A673 (cell line): ENCODE measurements around the gene BRCA2. TPM values are rescaled to one million over a fixed set of nuclear protein-coding genes. Genes with fewer than 3 reads are reported as not detected.

Experiments
- BruUV-seq: library from RNA; stranded (reverse); fragments of 400-500 nt; replicated peaks from 2 replicates; lab custom pipeline; 2021; lab: Mats Ljungman, UMichigan
- CTCF ChIA-PET: fragments of 300-600 bp; sonication (Branson Sonifier 250); formaldehyde crosslinking; loops from one replicate; lab custom pipeline; 2022; ENCODE audit warnings: antibody characterized with exemption; lab: Charles Lee
- POLR2A ChIA-PET: fragments of 300-600 bp; sonication (Branson Sonifier 250); formaldehyde crosslinking; loops from one replicate; lab custom pipeline; 2022; ENCODE audit warnings: antibody characterized with exemption; ENCODE audit not compliant: low non-redundant PET; lab: Charles Lee
- DNase-seq: peaks from one replicate; pipeline ENCODE4 v3.0.0-alpha.2; 2015; ENCODE audit warnings: low spot score
- H3K27ac ChIP-seq: fragments of 200-600 bp; sonication (generic); 2 replicates; pipeline ENCODE4 v1.5.1; 2016; ENCODE audit warnings: mixed run types, low read depth, mild to moderate bottlenecking, mixed read lengths, antibody characterized with exemption, low read length; ENCODE audit not compliant: poor library complexity, severe bottlenecking
- H3K27me3 ChIP-seq: fragments of 200-600 bp; sonication (generic); replicated peaks from 2 replicates; pipeline ENCODE4 v1.6.1; 2017; ENCODE audit warnings: mixed run types, low read depth, mild to moderate bottlenecking, mixed read lengths, antibody characterized with exemption, low read length; ENCODE audit not compliant: insufficient read depth, poor library complexity
- H3K36me3 ChIP-seq: fragments of 200-600 bp; sonication (generic); 2 replicates; pipeline ENCODE4 v1.6.1; 2016; ENCODE audit warnings: mixed run types, mild to moderate bottlenecking, mixed read lengths, antibody characterized with exemption, low read length; ENCODE audit not compliant: insufficient read depth, poor library complexity, severe bottlenecking
- H3K4me1 ChIP-seq: fragments of 200-600 bp; sonication (generic); 2 replicates; pipeline ENCODE4 v1.6.1; 2017; ENCODE audit warnings: mixed run types, mild to moderate bottlenecking, mixed read lengths, antibody characterized with exemption, low read length; ENCODE audit not compliant: insufficient read depth, poor library complexity, severe bottlenecking
- H3K4me3 ChIP-seq: fragments of 200-600 bp; sonication (generic); 2 replicates; pipeline ENCODE4 v1.5.1; 2016; ENCODE audit warnings: low read depth, mixed run types, mild to moderate bottlenecking, mixed read lengths, low read length; ENCODE audit not compliant: poor library complexity, severe bottlenecking
- H3K9me3 ChIP-seq: fragments of 200-600 bp; sonication (generic); 2 replicates; pipeline ENCODE4 v1.6.1; 2016; ENCODE audit warnings: mixed run types, low read depth, mild to moderate bottlenecking, mixed read lengths, antibody characterized with exemption, low read length; ENCODE audit not compliant: poor library complexity, severe bottlenecking
- EZH2 ChIP-seq: fragments of 200-600 bp; sonication (generic); IDR thresholded peaks from 2 replicates; pipeline ENCODE4 v1.6.1; 2017; ENCODE audit warnings: borderline replicate concordance, low read depth, mild to moderate bottlenecking, mixed read lengths, antibody characterized with exemption, low read length; ENCODE audit not compliant: poor library complexity, severe bottlenecking
- intact Hi-C: fragments of 100-400 bp; cut with micrococcal nuclease; formaldehyde crosslinking; loops from one replicate; pipeline ENCODE4 v1.10.0; 2022; ENCODE audit not compliant: unreplicated experiment
- total RNA-seq: library from RNA; stranded (reverse); gene quantifications from 2 replicates; pipeline ENCODE4 v1.2.3, GENCODE V29; 2021
- TF ChIP-seq, protein P1 (sequence below): fragments of 300-800, 200-600 bp; sonication (generic); conservative IDR thresholded peaks from 2 replicates; pipeline ENCODE4 v1.5.1; 2017; ENCODE audit warnings: low read depth, mild to moderate bottlenecking, antibody characterized with exemption, low read length, moderate library complexity, mixed read lengths

The BRCA2 gene
- total RNA-seq, 1 experiment from 2014 or later, result 35.9 TPM

DNA sequence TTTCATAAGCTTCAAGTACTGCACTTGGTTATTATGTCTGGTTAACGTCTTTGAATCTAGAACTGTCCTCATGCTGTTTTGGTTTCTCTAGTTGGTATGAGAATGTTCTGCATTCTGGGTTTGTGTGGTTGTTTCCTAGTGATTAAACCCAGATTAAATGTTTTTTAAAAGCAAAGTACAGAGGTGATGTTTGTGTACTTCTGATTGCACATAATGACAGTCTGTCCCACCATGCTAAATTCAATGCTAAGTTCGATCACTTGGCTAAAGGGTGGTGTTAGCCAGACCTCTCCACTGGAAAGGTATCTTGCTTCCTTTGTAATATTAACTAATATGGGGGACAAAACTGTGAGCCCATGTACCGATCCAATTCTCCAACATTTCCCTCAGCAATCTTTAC lies 98.0 kb downstream of the BRCA2 start:
- Histone ChIP-seq H3K27ac (no peak overlapping the region), H3K36me3 (no peaks in the 10 kb centered on the region), H3K9me3 (no peaks in the 10 kb centered on the region), H3K4me3 (no peak overlapping the region), H3K4me1 (no peaks in the 10 kb centered on the region), H3K27me3 (no peaks in the 10 kb centered on the region)
- no peak for TF ChIP-seq EZH2
- TF ChIP-seq, protein P1, sequence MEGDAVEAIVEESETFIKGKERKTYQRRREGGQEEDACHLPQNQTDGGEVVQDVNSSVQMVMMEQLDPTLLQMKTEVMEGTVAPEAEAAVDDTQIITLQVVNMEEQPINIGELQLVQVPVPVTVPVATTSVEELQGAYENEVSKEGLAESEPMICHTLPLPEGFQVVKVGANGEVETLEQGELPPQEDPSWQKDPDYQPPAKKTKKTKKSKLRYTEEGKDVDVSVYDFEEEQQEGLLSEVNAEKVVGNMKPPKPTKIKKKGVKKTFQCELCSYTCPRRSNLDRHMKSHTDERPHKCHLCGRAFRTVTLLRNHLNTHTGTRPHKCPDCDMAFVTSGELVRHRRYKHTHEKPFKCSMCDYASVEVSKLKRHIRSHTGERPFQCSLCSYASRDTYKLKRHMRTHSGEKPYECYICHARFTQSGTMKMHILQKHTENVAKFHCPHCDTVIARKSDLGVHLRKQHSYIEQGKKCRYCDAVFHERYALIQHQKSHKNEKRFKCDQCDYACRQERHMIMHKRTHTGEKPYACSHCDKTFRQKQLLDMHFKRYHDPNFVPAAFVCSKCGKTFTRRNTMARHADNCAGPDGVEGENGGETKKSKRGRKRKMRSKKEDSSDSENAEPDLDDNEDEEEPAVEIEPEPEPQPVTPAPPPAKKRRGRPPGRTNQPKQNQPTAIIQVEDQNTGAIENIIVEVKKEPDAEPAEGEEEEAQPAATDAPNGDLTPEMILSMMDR, result no peak
- ChIA-PET CTCF (no interaction called here), POLR2A (no interaction called here)
- no TSS peak for BruUV-seq
- DNase-seq, result no peak
- intact Hi-C loops, result no loop called here

DNA sequence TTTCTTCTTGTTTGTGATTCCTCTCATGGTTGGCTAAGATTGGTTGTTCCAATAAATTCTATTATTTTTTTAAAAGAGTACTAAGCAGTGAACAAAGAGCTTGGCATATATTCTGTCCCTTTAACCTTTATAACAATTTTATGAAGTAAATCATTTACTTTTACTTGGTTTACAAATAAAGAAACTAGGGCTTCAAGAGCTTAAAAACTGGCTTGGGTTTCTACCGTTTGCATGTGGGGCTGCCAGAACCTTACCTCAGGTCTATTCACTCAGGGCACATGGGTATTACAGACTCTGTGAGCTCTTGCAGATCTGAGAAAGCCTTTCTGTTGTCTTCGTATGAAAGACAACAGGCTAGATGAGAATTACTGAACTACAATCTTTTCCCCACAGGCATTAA lies 99.3 kb downstream of the BRCA2 start:
- ChIA-PET CTCF (no interaction called here), POLR2A (no interaction called here)
- H3K36me3 ChIP-seq, result no peaks in the 10 kb centered on the region
- no peaks in the 10 kb centered on the region for H3K27me3 ChIP-seq
- no peak for TF ChIP-seq EZH2
- TF ChIP-seq, protein P1, result no peak
- no peaks in the 10 kb centered on the region for H3K4me1 ChIP-seq
- H3K4me3 ChIP-seq, result no peak overlapping the region
- intact Hi-C loops, result no loop called here
- H3K27ac ChIP-seq, result no peak overlapping the region
- DNase-seq, result no peak
- H3K9me3 ChIP-seq, result peaks cover 2% of the 10 kb centered on the region
- BruUV-seq, result no TSS peak

DNA sequence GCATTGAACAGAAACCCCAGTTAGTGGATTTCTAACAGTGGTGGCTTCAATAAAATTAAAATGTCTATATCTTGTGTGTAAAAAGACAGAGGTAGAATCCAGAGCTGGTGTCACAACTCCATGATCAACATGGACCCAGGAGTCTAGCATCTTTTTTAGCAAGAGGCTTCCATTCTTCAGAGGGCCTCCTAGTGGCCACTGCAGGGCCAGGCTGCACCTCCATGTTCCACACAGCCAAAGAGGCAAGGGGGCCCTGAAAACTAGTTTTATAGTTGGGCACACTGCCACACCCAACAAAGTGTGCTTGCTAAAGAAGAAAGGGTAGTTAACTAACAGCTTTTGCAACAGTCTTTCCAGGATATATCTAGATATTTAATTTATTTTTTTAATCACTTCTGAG lies 99.7 kb downstream of the BRCA2 start:
- CTCF ChIA-PET, result no interaction called here
- POLR2A ChIA-PET, result no interaction called here
- no peaks in the 10 kb centered on the region for H3K27me3 ChIP-seq

More for the DNA sequence above, 99.7 kb downstream of the BRCA2 start:
- TF ChIP-seq, protein P1, result peak; percentile 63
- no peak for TF ChIP-seq EZH2
- intact Hi-C loops, result no loop called here
- H3K36me3 ChIP-seq, result no peaks in the 10 kb centered on the region
- H3K9me3 ChIP-seq, result peaks cover 4% of the 10 kb centered on the region
- H3K27ac ChIP-seq, result no peak overlapping the region
- no peak overlapping the region for H3K4me3 ChIP-seq
- BruUV-seq, result no TSS peak
- DNase-seq, result peak; percentile 41
- H3K4me1 ChIP-seq, result no peaks in the 10 kb centered on the region
